ENCODE data around the gene IRF7.

IRF7 gene

GRCh38 chr11:612961-613300, 2.8 kb downstream of the IRF7 start:
- Histone ChIP-seq H3K36me3 (replicated peaks) (peaks cover 59% of the 10 kb centered on the region), H3K27ac (no peak overlapping the region), H3K27me3 (replicated peaks) (no peaks in the 10 kb centered on the region), H3K4me3 (ENCODE audit: low read depth, low read length) (no peak overlapping the region)
- DNase-seq, result no peak
- no peak for TF ChIP-seq CTCF (IDR thresholded peaks at IDR 0.05; ENCODE audit: low read depth, low read length, missing control alignments)
- in situ Hi-C loops (cut with HindIII; ENCODE audit: low pct_ligation_motif_present, low sequenced_read_pairs), result no loop called here

- in situ Hi-C loops (cut with HindIII; ENCODE audit: low pct_ligation_motif_present, low sequenced_read_pairs), result no loop called here
- H3K27ac ChIP-seq, result no peak overlapping the region
- no peaks in the 10 kb centered on the region for H3K27me3 ChIP-seq (replicated peaks)
- no peak for DNase-seq
- H3K4me3 ChIP-seq (ENCODE audit: low read depth, low read length), result no peak overlapping the region
- TF ChIP-seq CTCF (IDR thresholded peaks at IDR 0.05; ENCODE audit: low read depth, low read length, missing control alignments), result peak; percentile 56
- peaks cover 64% of the 10 kb centered on the region for H3K36me3 ChIP-seq (replicated peaks)
Measured at GRCh38 chr11:612201-612960, 3.4 kb downstream of the IRF7 start.

GRCh38 chr11:611001-611996, 4.5 kb downstream of the IRF7 start:
- no peak overlapping the region for H3K27ac ChIP-seq
- in situ Hi-C loops (cut with HindIII; ENCODE audit: low pct_ligation_motif_present, low sequenced_read_pairs), result no loop called here
- H3K27me3 ChIP-seq (replicated peaks), result no peaks in the 10 kb centered on the region
- peaks cover 75% of the 10 kb centered on the region for H3K36me3 ChIP-seq (replicated peaks)
- TF ChIP-seq CTCF (IDR thresholded peaks at IDR 0.05; ENCODE audit: low read depth, low read length, missing control alignments), result no peak
- no peak overlapping the region for H3K4me3 ChIP-seq (ENCODE audit: low read depth, low read length)
- DNase-seq, result no peak

- DNase-seq, result no peak
- Histone ChIP-seq H3K4me3 (ENCODE audit: low read depth, low read length) (no peak overlapping the region), H3K27ac (no peak overlapping the region), H3K36me3 (replicated peaks) (peaks cover 85% of the 10 kb centered on the region), H3K27me3 (replicated peaks) (no peaks in the 10 kb centered on the region)
- no peak for TF ChIP-seq CTCF (IDR thresholded peaks at IDR 0.05; ENCODE audit: low read depth, low read length, missing control alignments)
- in situ Hi-C loops (cut with HindIII; ENCODE audit: low pct_ligation_motif_present, low sequenced_read_pairs), result no loop called here
Measured at GRCh38 chr11:610146-610801, 5.5 kb downstream of the IRF7 start.

GRCh38 chr11:609341-609811, 6.4 kb downstream of the IRF7 start:
- peaks cover 86% of the 10 kb centered on the region for H3K36me3 ChIP-seq (replicated peaks)
- no peaks in the 10 kb centered on the region for H3K27me3 ChIP-seq (replicated peaks)
- in situ Hi-C loops (cut with HindIII; ENCODE audit: low pct_ligation_motif_present, low sequenced_read_pairs), result no loop called here
- H3K4me3 ChIP-seq (ENCODE audit: low read depth, low read length), result no peak overlapping the region
- no peak overlapping the region for H3K27ac ChIP-seq
- TF ChIP-seq CTCF (IDR thresholded peaks at IDR 0.05; ENCODE audit: low read depth, low read length, missing control alignments), result no peak
- DNase-seq, result no peak

All from brain microvascular endothelial cell (primary cell).